MM.1S (cell line): Measurements from ENCODE around the gene COL12A1.

Experiments used
- CTCF ChIP-seq: fragments of 300-600 bp; sonication (generic); IDR thresholded peaks from 2 replicates; pipeline ENCODE4 v1.5.1; 2016; ENCODE audit warnings: antibody characterized with exemption, low read length, mixed read lengths
- EZH2 ChIP-seq: fragments of 300-600 bp; sonication (generic); optimal IDR thresholded peaks from 2 replicates; pipeline ENCODE3; 2017; ENCODE audit warnings: low read depth, mild to moderate bottlenecking, antibody characterized with exemption, low read length, mixed read lengths

GRCh38 chr6:75235271-75235670, 29.4 kb upstream of the COL12A1 start:
- TF ChIP-seq CTCF (no peak), EZH2 (no peak)
